Neural progenitor cell (in vitro differentiated cells): ENCODE results near the gene NCKAP5L. TPM values are rescaled to one million over a fixed set of nuclear protein-coding genes. Genes with fewer than 3 reads are reported as not detected.

Experiments used
- DNase-seq: peaks from one replicate; pipeline ENCODE4 v3.0.0-alpha.2; 2016; ENCODE audit warnings: low spot score
- H2AFZ ChIP-seq: fragments of 200-600 bp; sonication (generic); replicated peaks from 2 replicates; pipeline ENCODE4 v1.6.1; 2016; ENCODE audit warnings: antibody characterized with exemption
- H3F3A ChIP-seq: fragments of 200-600 bp; sonication (generic); 2 replicates; pipeline ENCODE4 v1.6.1; 2016; ENCODE audit warnings: antibody characterized with exemption, low read depth
- H3K27ac ChIP-seq: fragments of 200-600 bp; sonication (generic); 2 replicates; pipeline ENCODE4 v1.5.1; 2016; ENCODE audit warnings: mild to moderate bottlenecking
- H3K27me3 ChIP-seq: fragments of 200-600 bp; sonication (generic); 2 replicates; pipeline ENCODE4 v1.6.1; 2016; ENCODE audit warnings: mild to moderate bottlenecking, moderate library complexity
- H3K36me3 ChIP-seq: fragments of 200-600 bp; sonication (generic); 2 replicates; pipeline ENCODE4 v1.5.1; 2016
- H3K4me1 ChIP-seq: fragments of 200-600 bp; sonication (generic); 2 replicates; pipeline ENCODE4 v1.6.1; 2016; ENCODE audit warnings: mixed run types
- H3K4me2 ChIP-seq: fragments of 200-600 bp; sonication (generic); 2 replicates; pipeline ENCODE4 v1.6.1; 2016
- H3K4me3 ChIP-seq: fragments of 200-600 bp; sonication (generic); 2 replicates; pipeline ENCODE4 v1.5.1; 2016
- H3K79me2 ChIP-seq: fragments of 200-600 bp; sonication (generic); 2 replicates; pipeline ENCODE4 v1.6.1; 2016; ENCODE audit warnings: low read depth
- H3K9ac ChIP-seq: fragments of 200-600 bp; sonication (generic); 2 replicates; pipeline ENCODE4 v1.6.1; 2016
- H3K9me3 ChIP-seq: fragments of 200-600 bp; sonication (generic); 2 replicates; pipeline ENCODE4 v1.5.1; 2016; ENCODE audit warnings: low read depth
- H4K20me1 ChIP-seq: fragments of 200-600 bp; sonication (generic); 2 replicates; pipeline ENCODE4 v1.6.1; 2016; ENCODE audit warnings: low read depth
- H3K27ac Mint-ChIP-seq: 3 replicates; pipeline ENCODE4 v1.8.0; 2021; ENCODE audit warnings: mixed read lengths
- H3K27me3 Mint-ChIP-seq: 2 replicates; pipeline ENCODE4 v1.8.0; 2022; ENCODE audit warnings: low read depth, mild to moderate bottlenecking, inconsistent platforms, moderate library complexity, mixed read lengths; ENCODE audit not compliant: insufficient read depth
- H3K36me3 Mint-ChIP-seq: 3 replicates; pipeline ENCODE4 v1.8.0; 2021; ENCODE audit warnings: mixed read lengths
- H3K4me1 Mint-ChIP-seq: 3 replicates; pipeline ENCODE4 v1.8.0; 2021; ENCODE audit warnings: mixed read lengths
- H3K4me3 Mint-ChIP-seq: 3 replicates; pipeline ENCODE4 v1.8.0; 2021; ENCODE audit warnings: mild to moderate bottlenecking, moderate library complexity, mixed read lengths
- H3K9me3 Mint-ChIP-seq: 3 replicates; pipeline ENCODE4 v1.8.0; 2020; ENCODE audit warnings: mixed read lengths
- EZH2 ChIP-seq: fragments of 200-600 bp; sonication (generic); IDR thresholded peaks from 2 replicates; pipeline ENCODE4 v1.6.1; 2017; ENCODE audit warnings: antibody characterized with exemption, mild to moderate bottlenecking, moderate library complexity
- EZH2phosphoT487 ChIP-seq: fragments of 200-600 bp; sonication (generic); IDR thresholded peaks from 2 replicates; pipeline ENCODE4 v1.6.1; 2017; ENCODE audit warnings: antibody characterized with exemption
- total RNA-seq: library from RNA; depleted of rRNA; stranded (reverse); fragments of >200 nt; gene quantifications from 2 replicates; pipeline ENCODE4 v1.2.3, GENCODE V29; 2015; ENCODE audit warnings: low replicate concordance
- TF ChIP-seq, protein P1 (sequence below): fragments of 200-600 bp; sonication (generic); IDR thresholded peaks from 2 replicates; pipeline ENCODE4 v1.5.1; 2017; ENCODE audit warnings: antibody characterized with exemption, mild to moderate bottlenecking

The NCKAP5L gene, protein sequence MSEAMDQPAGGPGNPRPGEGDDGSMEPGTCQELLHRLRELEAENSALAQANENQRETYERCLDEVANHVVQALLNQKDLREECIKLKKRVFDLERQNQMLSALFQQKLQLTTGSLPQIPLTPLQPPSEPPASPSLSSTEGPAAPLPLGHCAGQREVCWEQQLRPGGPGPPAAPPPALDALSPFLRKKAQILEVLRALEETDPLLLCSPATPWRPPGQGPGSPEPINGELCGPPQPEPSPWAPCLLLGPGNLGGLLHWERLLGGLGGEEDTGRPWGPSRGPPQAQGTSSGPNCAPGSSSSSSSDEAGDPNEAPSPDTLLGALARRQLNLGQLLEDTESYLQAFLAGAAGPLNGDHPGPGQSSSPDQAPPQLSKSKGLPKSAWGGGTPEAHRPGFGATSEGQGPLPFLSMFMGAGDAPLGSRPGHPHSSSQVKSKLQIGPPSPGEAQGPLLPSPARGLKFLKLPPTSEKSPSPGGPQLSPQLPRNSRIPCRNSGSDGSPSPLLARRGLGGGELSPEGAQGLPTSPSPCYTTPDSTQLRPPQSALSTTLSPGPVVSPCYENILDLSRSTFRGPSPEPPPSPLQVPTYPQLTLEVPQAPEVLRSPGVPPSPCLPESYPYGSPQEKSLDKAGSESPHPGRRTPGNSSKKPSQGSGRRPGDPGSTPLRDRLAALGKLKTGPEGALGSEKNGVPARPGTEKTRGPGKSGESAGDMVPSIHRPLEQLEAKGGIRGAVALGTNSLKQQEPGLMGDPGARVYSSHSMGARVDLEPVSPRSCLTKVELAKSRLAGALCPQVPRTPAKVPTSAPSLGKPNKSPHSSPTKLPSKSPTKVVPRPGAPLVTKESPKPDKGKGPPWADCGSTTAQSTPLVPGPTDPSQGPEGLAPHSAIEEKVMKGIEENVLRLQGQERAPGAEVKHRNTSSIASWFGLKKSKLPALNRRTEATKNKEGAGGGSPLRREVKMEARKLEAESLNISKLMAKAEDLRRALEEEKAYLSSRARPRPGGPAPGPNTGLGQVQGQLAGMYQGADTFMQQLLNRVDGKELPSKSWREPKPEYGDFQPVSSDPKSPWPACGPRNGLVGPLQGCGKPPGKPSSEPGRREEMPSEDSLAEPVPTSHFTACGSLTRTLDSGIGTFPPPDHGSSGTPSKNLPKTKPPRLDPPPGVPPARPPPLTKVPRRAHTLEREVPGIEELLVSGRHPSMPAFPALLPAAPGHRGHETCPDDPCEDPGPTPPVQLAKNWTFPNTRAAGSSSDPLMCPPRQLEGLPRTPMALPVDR (N-terminal part only)
- total RNA-seq = 5.6 and 19.0 TPM in 2 replicates

DNA sequence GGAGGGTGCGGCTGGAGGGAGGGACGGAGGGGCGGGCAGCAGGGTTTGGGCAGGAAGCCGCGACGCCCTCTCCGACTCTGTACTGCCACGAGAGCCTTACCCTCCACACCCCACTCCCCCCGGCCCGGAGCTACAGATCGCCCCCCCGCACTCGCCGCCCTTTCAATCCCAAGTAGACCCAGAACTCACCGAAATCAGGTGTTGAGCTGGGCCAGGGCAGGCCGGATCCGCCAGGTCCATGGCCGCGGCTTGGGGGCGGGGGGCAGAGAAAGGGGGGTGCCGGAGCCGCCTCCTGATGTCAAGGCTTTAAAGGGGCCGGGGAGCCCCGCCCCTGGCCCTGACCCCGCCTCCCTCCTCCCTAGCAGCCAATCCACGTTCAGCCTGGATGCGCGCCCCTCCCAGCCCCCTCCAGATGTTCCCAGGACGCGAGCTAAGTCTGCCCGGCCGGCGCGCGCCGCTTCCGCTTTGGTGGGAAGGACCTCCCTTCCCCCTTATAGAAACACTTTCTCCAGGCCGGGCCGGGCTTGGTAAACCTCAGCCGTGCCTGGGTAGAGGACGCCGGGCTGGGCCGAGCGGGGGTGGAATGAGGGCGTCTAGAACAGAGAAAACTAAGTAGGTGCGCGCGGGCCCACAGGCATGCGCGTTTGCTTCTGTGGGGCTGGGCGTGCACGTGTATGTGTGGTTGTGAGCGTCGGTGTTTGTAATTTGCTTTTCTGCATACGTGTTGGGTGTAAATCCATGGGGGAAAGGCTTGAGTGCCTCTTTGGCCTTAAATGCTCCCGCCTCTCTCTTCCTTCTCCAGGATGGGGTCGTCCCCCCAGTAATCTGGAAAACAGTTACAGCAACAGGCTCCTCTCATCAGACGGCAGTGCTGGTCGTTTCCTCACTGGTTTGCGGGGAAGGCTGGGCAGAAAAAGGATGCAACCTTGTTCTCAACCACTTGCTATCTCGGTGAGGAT lies at the start of gene NCKAP5L:
Gene NCKAP5L (minus strand): TSS at position 281 of the 959 bp plus-strand sequence. CDS start 24,369 bp downstream, outside the sequence.
- peaks cover 2% of the 10 kb centered on the region for H3K36me3 Mint-ChIP-seq
- DNase-seq = peak; percentile 99
- peak within 1 kb of the TSS; percentile 1 for H3K9ac ChIP-seq
- H3K27me3 Mint-ChIP-seq = peaks cover 7% of the 10 kb centered on the region
- peak within 1 kb of the TSS; percentile 89 for H3K4me2 ChIP-seq
- H3K27me3 ChIP-seq = no peaks in the 10 kb centered on the region
- H3K9me3 Mint-ChIP-seq = no peaks in the 10 kb centered on the region
- TF ChIP-seq EZH2phosphoT487 (peak; percentile 50), EZH2 (peak; percentile 31)
- TF ChIP-seq, protein P1, sequence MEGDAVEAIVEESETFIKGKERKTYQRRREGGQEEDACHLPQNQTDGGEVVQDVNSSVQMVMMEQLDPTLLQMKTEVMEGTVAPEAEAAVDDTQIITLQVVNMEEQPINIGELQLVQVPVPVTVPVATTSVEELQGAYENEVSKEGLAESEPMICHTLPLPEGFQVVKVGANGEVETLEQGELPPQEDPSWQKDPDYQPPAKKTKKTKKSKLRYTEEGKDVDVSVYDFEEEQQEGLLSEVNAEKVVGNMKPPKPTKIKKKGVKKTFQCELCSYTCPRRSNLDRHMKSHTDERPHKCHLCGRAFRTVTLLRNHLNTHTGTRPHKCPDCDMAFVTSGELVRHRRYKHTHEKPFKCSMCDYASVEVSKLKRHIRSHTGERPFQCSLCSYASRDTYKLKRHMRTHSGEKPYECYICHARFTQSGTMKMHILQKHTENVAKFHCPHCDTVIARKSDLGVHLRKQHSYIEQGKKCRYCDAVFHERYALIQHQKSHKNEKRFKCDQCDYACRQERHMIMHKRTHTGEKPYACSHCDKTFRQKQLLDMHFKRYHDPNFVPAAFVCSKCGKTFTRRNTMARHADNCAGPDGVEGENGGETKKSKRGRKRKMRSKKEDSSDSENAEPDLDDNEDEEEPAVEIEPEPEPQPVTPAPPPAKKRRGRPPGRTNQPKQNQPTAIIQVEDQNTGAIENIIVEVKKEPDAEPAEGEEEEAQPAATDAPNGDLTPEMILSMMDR = no peak
- peak within 1 kb of the TSS; percentile 73 for H3K27ac ChIP-seq
- peaks cover 39% of the 10 kb centered on the region for H4K20me1 ChIP-seq
- H3K4me3 ChIP-seq = peak within 1 kb of the TSS; percentile 84
- peaks cover 21% of the 10 kb centered on the region for H3K79me2 ChIP-seq
- peaks cover 33% of the 10 kb centered on the region for H3K4me1 Mint-ChIP-seq
- peak within 1 kb of the TSS; percentile 99 for H3K4me3 Mint-ChIP-seq
- H3K4me1 ChIP-seq = peaks cover 28% of the 10 kb centered on the region
- H3K9me3 ChIP-seq = no peaks in the 10 kb centered on the region
- H3F3A ChIP-seq = peaks cover 41% of the 10 kb centered on the region
- no peaks in the 10 kb centered on the region for H3K36me3 ChIP-seq
- peak within 1 kb of the TSS; percentile 99 for H3K27ac Mint-ChIP-seq
- H2AFZ ChIP-seq = peak within 1 kb of the TSS; percentile 90

DNA sequence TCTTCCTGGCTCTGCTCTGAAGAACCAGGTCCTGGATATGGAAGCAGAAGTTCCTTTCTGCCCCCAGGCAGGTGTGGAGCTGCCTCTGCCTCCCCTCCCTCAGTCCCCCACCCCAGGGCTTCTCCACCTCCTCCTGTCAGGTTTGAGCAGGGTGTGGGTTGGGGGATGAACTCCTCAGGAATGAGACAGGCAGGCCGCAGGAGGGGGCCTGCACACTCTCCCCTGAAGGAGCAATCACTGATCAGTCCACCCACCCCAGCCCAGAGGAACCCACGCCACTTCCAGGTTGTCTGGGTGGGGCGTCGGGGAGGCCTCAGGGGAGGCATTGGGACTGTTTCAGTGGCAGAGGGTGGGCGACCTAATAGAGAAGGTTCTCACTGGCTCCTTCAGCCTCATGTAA lies 48.9 kb upstream of the NCKAP5L start:
- Histone ChIP-seq H3K36me3 (no peaks in the 10 kb centered on the region), H3K9me3 (no peaks in the 10 kb centered on the region), H3K27me3 (no peaks in the 10 kb centered on the region), H3K4me2 (no peak overlapping the region), H3K9ac (no peak overlapping the region), H3K4me1 (peaks cover 9% of the 10 kb centered on the region), H2AFZ (no peak overlapping the region), H3K4me3 (no peak overlapping the region), H3F3A (peaks cover 48% of the 10 kb centered on the region), H3K27ac (no peak overlapping the region), H4K20me1 (no peaks in the 10 kb centered on the region), H3K79me2 (no peaks in the 10 kb centered on the region)
- no peak for DNase-seq
- peaks cover 14% of the 10 kb centered on the region for H3K4me1 Mint-ChIP-seq
- no peak overlapping the region for H3K4me3 Mint-ChIP-seq
- H3K9me3 Mint-ChIP-seq = peaks cover 24% of the 10 kb centered on the region
- H3K27ac Mint-ChIP-seq = no peak overlapping the region
- peaks cover 33% of the 10 kb centered on the region for H3K27me3 Mint-ChIP-seq
- H3K36me3 Mint-ChIP-seq = no peaks in the 10 kb centered on the region
- no peak for TF ChIP-seq EZH2phosphoT487
- TF ChIP-seq EZH2 = no peak
- TF ChIP-seq, protein P1 = no peak
